Subcutaneous abdominal adipose tissue (tissue), 5 donors: ENCODE data around the gene ZNF516.

Source experiments
- H3K27ac ChIP-seq: one replicate; pipeline ENCODE4 v1.7.0; 2013; ENCODE audit warnings: low read depth, mild to moderate bottlenecking, inconsistent platforms, low read length, moderate library complexity
- H3K27me3 ChIP-seq, 5 donors: one replicate each; pipeline ENCODE4 v1.7.0; 2013; ENCODE audit warnings: low read length in 5 of 5, inconsistent platforms in 1 of 5; ENCODE audit not compliant: control insufficient read depth in 5 of 5, insufficient read depth in 4 of 5
- H3K36me3 ChIP-seq, 5 donors: one replicate each; pipeline ENCODE4 v1.7.0; 2013; ENCODE audit warnings: low read length in 5 of 5; ENCODE audit not compliant: control insufficient read depth in 5 of 5, insufficient read depth in 5 of 5
- H3K4me1 ChIP-seq, 5 donors: one replicate each; pipeline ENCODE4 v1.7.0; 2013; ENCODE audit warnings: low read length in 5 of 5, mild to moderate bottlenecking in 3 of 5, moderate library complexity in 1 of 5; ENCODE audit not compliant: control insufficient read depth in 5 of 5, insufficient read depth in 5 of 5
- H3K4me3 ChIP-seq, 5 donors: one replicate each; pipeline ENCODE4 v1.7.0; 2013; ENCODE audit warnings: low read length in 5 of 5, low read depth in 1 of 5
- H3K9ac ChIP-seq, 5 donors: one replicate each; pipeline ENCODE4 v1.7.0; 2013; ENCODE audit warnings: low read length in 5 of 5, mild to moderate bottlenecking in 4 of 5, moderate library complexity in 3 of 5
- H3K9me3 ChIP-seq, 5 donors: one replicate each; pipeline ENCODE4 v1.7.0; 2013; ENCODE audit warnings: low read length in 5 of 5; ENCODE audit not compliant: control insufficient read depth in 5 of 5
- donor health status: healthy.
- donor health status: healthy.
- donor health status: healthy.
- donor health status: healthy.
- donor health status: healthy.

ZNF516 gene

GRCh38 chr18:76499021-76499420 is 4.0 kb upstream of the ZNF516 start:
- Histone ChIP-seq H3K27ac (no peak overlapping the region), H3K9ac (no peak overlapping the region), H3K36me3 (no peaks in the 10 kb centered on the region), H3K9me3 (no peaks in the 10 kb centered on the region), H3K4me1 (peaks cover 0 to 14% (median 10%) of the 10 kb centered on the region in 5 donors), H3K27me3 (peaks cover 0 to 5% (median 0%) of the 10 kb centered on the region in 5 donors), H3K4me3 (no peak overlapping the region)

DNA sequence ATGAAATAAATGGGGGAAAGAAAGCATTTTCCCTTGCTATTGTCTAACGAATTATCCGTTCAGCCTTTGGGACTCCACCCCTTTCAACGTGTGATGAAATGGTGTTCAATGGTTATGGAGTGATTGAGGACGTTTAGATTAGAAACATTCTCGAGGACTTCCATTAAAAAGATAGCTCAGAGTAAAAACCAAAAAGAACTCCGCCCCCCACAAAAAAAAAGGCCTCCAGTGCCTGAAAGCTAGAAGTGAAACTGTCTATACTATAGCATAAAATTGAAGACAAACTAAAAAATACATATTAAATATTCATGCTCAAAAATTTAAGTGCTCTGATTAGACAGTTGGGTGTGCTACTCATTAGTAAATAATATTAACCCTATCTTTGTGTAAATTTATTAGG is 3.0 kb upstream of the ZNF516 start:
- H3K27ac ChIP-seq: no peak overlapping the region
- H3K9me3 ChIP-seq: no peaks in the 10 kb centered on the region
- H3K36me3 ChIP-seq: no peaks in the 10 kb centered on the region
- H3K27me3 ChIP-seq: peaks cover 0 to 5% (median 0%) of the 10 kb centered on the region in 5 donors
- peaks cover 0 to 21% (median 15%) of the 10 kb centered on the region in 5 donors for H3K4me1 ChIP-seq
- H3K9ac ChIP-seq: no peak overlapping the region
- no peak overlapping the region for H3K4me3 ChIP-seq

DNA sequence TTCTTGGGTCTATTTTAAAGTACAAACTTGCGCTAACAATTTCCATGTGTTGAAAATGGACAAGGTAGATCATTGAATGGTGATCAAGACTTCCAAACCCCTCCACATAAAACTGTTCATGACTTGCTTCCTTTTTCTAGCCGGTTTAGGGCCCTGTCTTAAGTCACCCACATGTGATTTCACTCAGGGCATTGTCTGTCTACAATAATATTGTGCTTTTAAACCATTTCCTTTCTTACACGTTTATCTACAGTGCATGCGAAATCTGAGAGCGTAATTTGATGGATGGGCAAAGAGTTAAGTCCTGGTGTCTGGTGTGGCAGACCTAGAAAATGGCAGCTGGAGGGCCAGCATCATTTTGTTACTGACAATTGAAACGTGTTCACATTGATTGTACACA is 2.0 kb upstream of the ZNF516 start:
- Histone ChIP-seq H3K4me3 (no peak overlapping the region), H3K9me3 (no peaks in the 10 kb centered on the region), H3K9ac (no peak overlapping the region), H3K27me3 (peaks cover 0 to 5% (median 0%) of the 10 kb centered on the region in 5 donors), H3K4me1 (peaks cover 0 to 32% (median 26%) of the 10 kb centered on the region in 5 donors), H3K36me3 (no peaks in the 10 kb centered on the region), H3K27ac (no peak overlapping the region)

GRCh38 chr18:76496194-76496890 is 1.3 kb upstream of the ZNF516 start:
- H3K36me3 ChIP-seq: no peaks in the 10 kb centered on the region
- H3K27me3 ChIP-seq: peaks cover 0 to 5% (median 0%) of the 10 kb centered on the region in 5 donors
- H3K4me1 ChIP-seq: peaks cover 0 to 36% (median 30%) of the 10 kb centered on the region in 5 donors
- H3K4me3 ChIP-seq: peak overlapping the region; percentile 60 to 88 (median 78)
- no peaks in the 10 kb centered on the region for H3K9me3 ChIP-seq
- H3K27ac ChIP-seq: no peak overlapping the region
- H3K9ac ChIP-seq: no peak overlapping the region

- peaks cover 0 to 5% (median 0%) of the 10 kb centered on the region in 5 donors for H3K27me3 ChIP-seq
- H3K9me3 ChIP-seq: no peaks in the 10 kb centered on the region
- H3K36me3 ChIP-seq: no peaks in the 10 kb centered on the region
- H3K4me3 ChIP-seq: peak overlapping the region; percentile 74 to 88 (median 79)
- H3K4me1 ChIP-seq: peaks cover 0 to 40% (median 33%) of the 10 kb centered on the region in 5 donors
- H3K27ac ChIP-seq: peak overlapping the region; percentile 16
- H3K9ac ChIP-seq: peak overlapping the region in 4 of 5 donors; percentile 35 to 73 (median 52)
Observed at GRCh38 chr18:76495435-76496193, 572 bp upstream of the ZNF516 start.

DNA sequence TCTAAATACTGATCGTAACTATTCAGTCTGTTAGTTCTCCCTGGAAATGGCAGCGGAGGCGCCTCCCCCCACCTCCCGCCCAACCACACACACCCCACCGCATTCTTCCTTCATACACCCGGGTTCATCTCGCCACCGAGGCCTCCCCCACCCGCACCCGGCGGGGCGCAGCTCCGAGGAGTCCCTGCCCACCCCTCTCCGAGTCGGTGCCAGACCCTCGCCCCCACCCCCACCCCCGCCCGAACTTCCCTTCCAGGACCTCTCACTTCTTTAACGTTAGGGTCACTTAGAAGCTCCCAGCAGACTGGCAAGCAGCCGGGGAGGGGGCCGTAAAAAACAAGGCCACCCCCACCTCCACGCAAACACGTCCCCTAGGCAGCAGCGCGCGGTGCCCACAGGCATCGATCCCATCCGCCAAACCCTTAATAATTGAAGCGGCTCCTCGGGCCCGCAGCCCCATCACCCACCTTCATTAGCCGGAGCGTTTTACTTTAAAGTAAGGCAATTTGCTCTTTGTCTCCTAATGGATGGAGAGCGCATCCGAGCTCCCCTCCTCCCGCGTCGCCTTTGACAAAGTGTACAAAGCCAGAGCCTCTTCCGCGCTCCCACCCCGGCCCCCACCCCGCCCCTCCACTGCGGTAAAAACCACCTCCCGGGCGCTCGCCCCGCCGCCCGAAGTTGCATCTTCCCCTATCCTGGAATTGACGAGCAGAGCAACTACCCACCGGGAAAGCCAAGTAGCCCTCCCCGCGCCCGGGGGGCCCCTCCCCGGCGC is 624 bp downstream of the ZNF516 start:
- H3K4me1 ChIP-seq: peaks cover 0 to 47% (median 44%) of the 10 kb centered on the region in 5 donors
- no peaks in the 10 kb centered on the region for H3K36me3 ChIP-seq
- peak overlapping the region; percentile 72 for H3K27ac ChIP-seq
- peak overlapping the region in 3 of 5 donors; percentile 17 to 64 (median 47) for H3K9ac ChIP-seq
- H3K4me3 ChIP-seq: peak overlapping the region; percentile 78 to 93 (median 88)
- no peaks in the 10 kb centered on the region for H3K9me3 ChIP-seq
- H3K27me3 ChIP-seq: peaks cover 0 to 5% (median 0%) of the 10 kb centered on the region in 5 donors

- Histone ChIP-seq H3K4me1 (peaks cover 0 to 49% (median 47%) of the 10 kb centered on the region in 5 donors), H3K4me3 (peak overlapping the region; percentile 78 to 93 (median 88)), H3K27me3 (peaks cover 0 to 5% (median 0%) of the 10 kb centered on the region in 5 donors), H3K27ac (peak overlapping the region; percentile 72), H3K9ac (peak overlapping the region in 4 of 5 donors; percentile 17 to 77 (median 55)), H3K36me3 (no peaks in the 10 kb centered on the region), H3K9me3 (no peaks in the 10 kb centered on the region)
Observed at GRCh38 chr18:76493213-76494161, 1.6 kb downstream of the ZNF516 start.

- H3K36me3 ChIP-seq: no peaks in the 10 kb centered on the region
- no peaks in the 10 kb centered on the region for H3K9me3 ChIP-seq
- peak overlapping the region; percentile 78 to 93 (median 88) for H3K4me3 ChIP-seq
- peaks cover 0 to 5% (median 0%) of the 10 kb centered on the region in 5 donors for H3K27me3 ChIP-seq
- peaks cover 0 to 55% (median 52%) of the 10 kb centered on the region in 5 donors for H3K4me1 ChIP-seq
- peak overlapping the region in 4 of 5 donors; percentile 9 to 77 (median 55) for H3K9ac ChIP-seq
- H3K27ac ChIP-seq: peak overlapping the region; percentile 72
Observed at GRCh38 chr18:76492669-76493212, 2.3 kb downstream of the ZNF516 start.
